SK-N-SH treated with all-trans-retinoic acid at 6 μM for 48 hours (cell line): ENCODE results near the gene WNT6.
A peak's percentile ranks its signal among the peaks of the same experiment; 100 is the strongest.
"Not testable (repeated sequence)": the region's sequence is repeated elsewhere in the genome, so short reads cannot be mapped to it uniquely, and the experiment has no call there.

Source experiments
- ATAC-seq: fragments of 200-7000 bp; cut with Tn5 transposase; 3 replicates; pipeline ENCODE4 v1.9.1; 2020; ENCODE audit warnings: mild to moderate bottlenecking, moderate library complexity
- ARNTL ChIP-seq: fragments of 450-650 bp; formaldehyde crosslinking; IDR thresholded peaks from 2 replicates; pipeline ENCODE4 v1.5.0; 2020; ENCODE audit warnings: low read depth, mild to moderate bottlenecking, moderate library complexity, borderline replicate concordance
- BACH2 ChIP-seq: fragments of 250-450 bp; sonication (Bioruptor Pico); IDR thresholded peaks from 2 replicates; pipeline ENCODE4 v1.9.0; 2021; ENCODE audit warnings: mild to moderate bottlenecking, borderline replicate concordance
- CSDC2 ChIP-seq: fragments of 250-450 bp; sonication (Bioruptor Pico); IDR thresholded peaks from 2 replicates; pipeline ENCODE4 v1.5.0; 2020; ENCODE audit warnings: mild to moderate bottlenecking, moderate library complexity
- CSRNP3 ChIP-seq: fragments of 250-450 bp; sonication (Bioruptor Pico); IDR thresholded peaks from 2 replicates; pipeline ENCODE4 v1.5.1; 2021; ENCODE audit warnings: mild to moderate bottlenecking, moderate library complexity
- ESRRG ChIP-seq: fragments of 250-450 bp; sonication (Bioruptor Pico); IDR thresholded peaks from 2 replicates; pipeline ENCODE4 v1.6.1; 2021; ENCODE audit warnings: mild to moderate bottlenecking
- ISL1 ChIP-seq: fragments of 250-450 bp; sonication (Bioruptor Pico); IDR thresholded peaks from 2 replicates; pipeline ENCODE4 v2.1.2; 2022; ENCODE audit warnings: mild to moderate bottlenecking, moderate library complexity
- OSR1 ChIP-seq: fragments of 250-450 bp; sonication (Bioruptor Pico); IDR thresholded peaks from 2 replicates; pipeline ENCODE4 v1.8.0; 2022; ENCODE audit warnings: moderate library complexity, mild to moderate bottlenecking, inconsistent platforms
- PPARA ChIP-seq: fragments of 250-450 bp; sonication (Bioruptor Pico); IDR thresholded peaks from 2 replicates; pipeline ENCODE4 v1.5.0; 2020; ENCODE audit warnings: mild to moderate bottlenecking, borderline replicate concordance
- RARB ChIP-seq: fragments of 250-450 bp; sonication (Bioruptor Pico); IDR thresholded peaks from 2 replicates; pipeline ENCODE4 v1.8.0; 2021; ENCODE audit warnings: mild to moderate bottlenecking, moderate library complexity
- TCF4 ChIP-seq: fragments of 250-450 bp; sonication (Bioruptor Pico); IDR thresholded peaks from 2 replicates; pipeline ENCODE4 v1.8.0; 2021; ENCODE audit warnings: mild to moderate bottlenecking, moderate library complexity, borderline replicate concordance
- ZC3H10 ChIP-seq: fragments of 250-450 bp; sonication (Bioruptor Pico); IDR thresholded peaks from 2 replicates; pipeline ENCODE4 v1.5.1; 2021; ENCODE audit warnings: mild to moderate bottlenecking, moderate library complexity
- ZFP3 ChIP-seq: fragments of 250-450 bp; sonication (Bioruptor Pico); IDR thresholded peaks from 2 replicates; pipeline ENCODE4 v1.5.0; 2020; ENCODE audit warnings: mild to moderate bottlenecking, moderate library complexity
- ZFP30 ChIP-seq: fragments of 450-650 bp; formaldehyde crosslinking; IDR thresholded peaks from 2 replicates; pipeline ENCODE4 v1.5.0; 2022; ENCODE audit warnings: mild to moderate bottlenecking, moderate library complexity
- ZNF565 ChIP-seq: fragments of 450-650 bp; formaldehyde crosslinking; conservative IDR thresholded peaks from 2 replicates; pipeline ENCODE4 v1.5.0; 2020; ENCODE audit warnings: low read depth, mild to moderate bottlenecking, moderate library complexity
- ZNF70 ChIP-seq: fragments of 450-650 bp; formaldehyde crosslinking; IDR thresholded peaks from 2 replicates; pipeline ENCODE4 v1.5.0; 2020; ENCODE audit warnings: mild to moderate bottlenecking, moderate library complexity
- ZNF8 ChIP-seq: fragments of 450-650 bp; formaldehyde crosslinking; IDR thresholded peaks from 2 replicates; pipeline ENCODE4 v1.5.0; 2020; ENCODE audit warnings: mild to moderate bottlenecking, moderate library complexity
- TF ChIP-seq, protein P1 (sequence below): fragments of 250-450 bp; sonication (Bioruptor Pico); IDR thresholded peaks from 2 replicates; pipeline ENCODE4 v1.8.0; 2020; ENCODE audit warnings: mild to moderate bottlenecking, moderate library complexity, borderline replicate concordance
- TF ChIP-seq, protein P2 (sequence below): fragments of 250-450 bp; sonication (Bioruptor Pico); IDR thresholded peaks from 2 replicates; pipeline ENCODE4 v1.8.0; 2021; ENCODE audit warnings: low read depth, mild to moderate bottlenecking, moderate library complexity, borderline replicate concordance

Gene WNT6

GRCh38 chr2:218834685-218835084 is 24.9 kb upstream of the WNT6 start (continued):
- TF ChIP-seq CSRNP3 (CRISPR knock-in tag) (no peak), BACH2 (CRISPR knock-in tag) (no peak), TCF4 (CRISPR knock-in tag) (no peak)

GRCh38 chr2:218837495-218837894 is 22.1 kb upstream of the WNT6 start:
- TF ChIP-seq ZNF70 (CRISPR knock-in tag) (no peak), ARNTL (CRISPR knock-in tag) (no peak)
- ATAC-seq: no peak

GRCh38 chr2:218839430-218839829 is 20.2 kb upstream of the WNT6 start:
- TF ChIP-seq, protein P1, sequence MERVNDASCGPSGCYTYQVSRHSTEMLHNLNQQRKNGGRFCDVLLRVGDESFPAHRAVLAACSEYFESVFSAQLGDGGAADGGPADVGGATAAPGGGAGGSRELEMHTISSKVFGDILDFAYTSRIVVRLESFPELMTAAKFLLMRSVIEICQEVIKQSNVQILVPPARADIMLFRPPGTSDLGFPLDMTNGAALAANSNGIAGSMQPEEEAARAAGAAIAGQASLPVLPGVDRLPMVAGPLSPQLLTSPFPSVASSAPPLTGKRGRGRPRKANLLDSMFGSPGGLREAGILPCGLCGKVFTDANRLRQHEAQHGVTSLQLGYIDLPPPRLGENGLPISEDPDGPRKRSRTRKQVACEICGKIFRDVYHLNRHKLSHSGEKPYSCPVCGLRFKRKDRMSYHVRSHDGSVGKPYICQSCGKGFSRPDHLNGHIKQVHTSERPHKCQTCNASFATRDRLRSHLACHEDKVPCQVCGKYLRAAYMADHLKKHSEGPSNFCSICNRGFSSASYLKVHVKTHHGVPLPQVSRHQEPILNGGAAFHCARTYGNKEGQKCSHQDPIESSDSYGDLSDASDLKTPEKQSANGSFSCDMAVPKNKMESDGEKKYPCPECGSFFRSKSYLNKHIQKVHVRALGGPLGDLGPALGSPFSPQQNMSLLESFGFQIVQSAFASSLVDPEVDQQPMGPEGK (CRISPR knock-in tag): no peak
- TF ChIP-seq OSR1 (no peak), ZC3H10 (CRISPR knock-in tag) (no peak), ZNF8 (CRISPR knock-in tag) (no peak), BACH2 (CRISPR knock-in tag) (no peak), PPARA (CRISPR knock-in tag) (no peak)
- TF ChIP-seq, all 23 proteins: peak for 0
- no peak for ATAC-seq

DNA sequence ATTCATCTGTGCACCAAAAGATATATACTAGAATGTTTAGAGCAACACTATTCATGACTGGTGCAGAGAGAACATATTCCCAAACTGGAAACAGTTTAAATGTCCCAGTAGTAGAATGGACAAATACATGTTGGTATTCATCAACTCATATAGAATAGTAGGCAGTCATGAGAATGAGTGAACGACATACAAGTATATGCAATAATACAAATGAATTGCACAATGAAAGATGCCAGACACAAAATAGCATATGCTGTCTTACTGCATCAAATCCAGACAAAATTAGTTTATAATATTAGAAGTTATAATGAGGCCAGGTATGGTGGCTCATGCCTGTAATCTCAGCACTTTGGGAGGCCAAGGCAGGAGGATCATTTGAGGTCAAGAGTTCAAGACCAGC is 19.7 kb upstream of the WNT6 start:
- TF ChIP-seq, protein P2, sequence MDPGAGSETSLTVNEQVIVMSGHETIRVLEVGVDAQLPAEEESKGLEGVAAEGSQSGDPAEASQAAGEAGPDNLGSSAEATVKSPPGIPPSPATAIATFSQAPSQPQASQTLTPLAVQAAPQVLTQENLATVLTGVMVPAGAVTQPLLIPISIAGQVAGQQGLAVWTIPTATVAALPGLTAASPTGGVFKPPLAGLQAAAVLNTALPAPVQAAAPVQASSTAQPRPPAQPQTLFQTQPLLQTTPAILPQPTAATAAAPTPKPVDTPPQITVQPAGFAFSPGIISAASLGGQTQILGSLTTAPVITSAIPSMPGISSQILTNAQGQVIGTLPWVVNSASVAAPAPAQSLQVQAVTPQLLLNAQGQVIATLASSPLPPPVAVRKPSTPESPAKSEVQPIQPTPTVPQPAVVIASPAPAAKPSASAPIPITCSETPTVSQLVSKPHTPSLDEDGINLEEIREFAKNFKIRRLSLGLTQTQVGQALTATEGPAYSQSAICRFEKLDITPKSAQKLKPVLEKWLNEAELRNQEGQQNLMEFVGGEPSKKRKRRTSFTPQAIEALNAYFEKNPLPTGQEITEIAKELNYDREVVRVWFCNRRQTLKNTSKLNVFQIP (CRISPR knock-in tag): no peak
- TF ChIP-seq ARNTL (CRISPR knock-in tag): no peak
- no peak for TF ChIP-seq RARB (CRISPR knock-in tag)
- no peak for TF ChIP-seq ESRRG (CRISPR knock-in tag)

GRCh38 chr2:218844334-218844733 is 15.3 kb upstream of the WNT6 start:
- TF ChIP-seq ZNF70 (CRISPR knock-in tag): 0 out of 2 replicates have a peak, but pooled peaks have one; percentile 30
- ATAC-seq: not testable (repeated sequence)

More for the DNA sequence above, 19.7 kb upstream of the WNT6 start:
- no peak for ATAC-seq

- not testable (repeated sequence) for ATAC-seq
Observed at GRCh38 chr2:218846963-218847362, 12.6 kb upstream of the WNT6 start.

- TF ChIP-seq ZFP3 (CRISPR knock-in tag) (no peak), CSRNP3 (CRISPR knock-in tag) (no peak), ZNF565 (no peak), ZC3H10 (CRISPR knock-in tag) (no peak), ZFP30 (no peak), TCF4 (CRISPR knock-in tag) (no peak), CSDC2 (no peak), ISL1 (CRISPR knock-in tag) (no peak), ARNTL (CRISPR knock-in tag) (no peak), ZNF8 (CRISPR knock-in tag) (no peak)
- ATAC-seq: no peak
Observed at GRCh38 chr2:218849721-218850120, 9.9 kb upstream of the WNT6 start.
